ENCODE measurements around the gene PGLYRP3.

The PGLYRP3 gene, protein sequence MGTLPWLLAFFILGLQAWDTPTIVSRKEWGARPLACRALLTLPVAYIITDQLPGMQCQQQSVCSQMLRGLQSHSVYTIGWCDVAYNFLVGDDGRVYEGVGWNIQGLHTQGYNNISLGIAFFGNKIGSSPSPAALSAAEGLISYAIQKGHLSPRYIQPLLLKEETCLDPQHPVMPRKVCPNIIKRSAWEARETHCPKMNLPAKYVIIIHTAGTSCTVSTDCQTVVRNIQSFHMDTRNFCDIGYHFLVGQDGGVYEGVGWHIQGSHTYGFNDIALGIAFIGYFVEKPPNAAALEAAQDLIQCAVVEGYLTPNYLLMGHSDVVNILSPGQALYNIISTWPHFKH

DNA sequence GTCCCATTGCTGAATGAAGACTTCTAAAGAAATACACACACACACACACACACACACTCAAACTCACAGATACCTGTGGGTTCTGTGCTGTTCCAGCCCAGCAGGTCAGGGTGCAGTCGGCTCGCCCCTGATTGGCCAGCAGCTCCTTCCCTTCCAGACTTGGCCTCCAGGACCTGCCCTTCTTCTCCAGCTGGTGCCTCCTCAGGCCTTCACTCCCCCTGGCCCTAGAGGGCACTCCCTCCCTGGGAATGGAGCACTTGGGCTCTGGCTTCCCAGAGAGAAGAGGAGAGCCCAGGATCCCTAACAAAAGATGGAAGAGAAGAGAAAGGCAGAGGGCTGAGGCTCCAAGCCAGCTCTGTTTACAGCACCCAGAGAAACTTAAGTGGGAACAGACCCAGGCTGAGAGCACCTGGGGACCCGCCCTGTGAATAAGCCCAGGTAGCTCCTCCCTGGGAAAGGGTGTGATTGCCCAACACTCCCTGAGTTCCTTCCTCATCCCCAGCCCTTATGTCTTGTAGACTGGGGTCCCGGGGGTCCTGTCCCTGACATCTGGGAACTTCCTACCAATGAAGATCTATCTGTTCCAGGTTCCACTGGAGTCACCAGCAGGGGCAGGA, at the start of gene PGLYRP3:
Gene PGLYRP3 (minus strand): TSS at position 383 of the 617 bp plus-strand sequence. CDS start 2,287 bp downstream, outside the sequence.
- no peak for DNase-seq (ENCODE audit: low spot score)

DNA sequence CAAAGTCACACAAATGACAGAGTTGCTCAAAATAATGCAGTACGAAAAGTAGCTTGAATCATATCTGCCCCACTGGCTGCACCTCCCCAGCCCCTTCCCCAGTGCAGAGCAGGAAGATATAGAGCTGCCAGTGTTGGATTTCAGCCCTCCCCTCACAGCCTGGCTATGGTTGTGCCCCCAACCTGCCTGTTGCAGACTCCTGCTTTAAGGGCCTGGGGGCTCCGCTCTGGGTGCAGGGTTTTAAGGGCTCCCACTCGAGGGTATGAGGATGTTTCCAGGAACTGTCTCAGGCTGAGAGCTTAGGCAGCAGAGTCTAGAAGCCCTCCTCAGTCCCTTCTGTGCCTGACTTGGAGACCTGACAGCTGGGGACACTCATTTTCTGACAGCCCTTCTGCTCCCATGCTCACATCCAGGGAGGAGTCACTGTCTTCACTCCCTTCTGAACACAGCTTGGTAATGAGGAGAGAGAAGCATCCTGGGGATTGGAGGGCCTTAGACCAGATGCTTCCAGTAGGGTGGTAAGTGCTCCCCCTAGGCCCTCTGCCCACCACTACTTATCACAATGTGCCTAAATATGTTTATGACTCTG, 49.5 kb upstream of the PGLYRP3 start:
- no peak for DNase-seq (ENCODE audit: low spot score)

DNA sequence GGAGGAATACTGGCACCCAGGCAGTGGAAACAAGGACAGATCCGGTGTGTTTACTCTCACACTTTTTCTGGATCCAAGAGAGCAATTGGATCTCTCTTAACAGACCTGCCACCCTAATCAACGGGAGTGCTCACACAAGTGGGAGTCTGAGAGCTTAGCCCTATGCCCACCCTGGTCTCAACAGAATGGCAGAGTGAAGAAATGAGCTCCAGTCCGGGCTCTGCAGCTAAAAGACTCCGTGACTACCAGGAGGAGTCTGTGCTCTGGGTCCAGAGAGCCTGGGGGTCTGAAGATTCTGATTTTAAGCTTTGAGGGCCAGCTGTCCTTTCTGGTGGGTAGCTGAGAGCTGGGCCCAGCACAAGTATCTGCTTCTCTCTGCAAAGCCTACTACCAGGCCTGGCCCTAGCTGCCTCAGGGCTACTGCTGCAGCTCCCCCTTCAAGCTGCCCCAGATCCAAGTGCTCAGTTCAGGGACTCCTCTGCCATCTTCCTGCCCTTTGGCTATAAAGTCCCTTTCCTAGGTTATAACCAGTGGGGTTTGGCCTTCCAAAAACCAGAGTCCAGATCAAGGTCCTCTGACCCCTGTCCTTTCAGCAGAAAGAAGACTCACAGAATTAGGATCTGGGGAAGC, 48.8 kb upstream of the PGLYRP3 start:
- DNase-seq (ENCODE audit: low spot score), result no peak

DNA sequence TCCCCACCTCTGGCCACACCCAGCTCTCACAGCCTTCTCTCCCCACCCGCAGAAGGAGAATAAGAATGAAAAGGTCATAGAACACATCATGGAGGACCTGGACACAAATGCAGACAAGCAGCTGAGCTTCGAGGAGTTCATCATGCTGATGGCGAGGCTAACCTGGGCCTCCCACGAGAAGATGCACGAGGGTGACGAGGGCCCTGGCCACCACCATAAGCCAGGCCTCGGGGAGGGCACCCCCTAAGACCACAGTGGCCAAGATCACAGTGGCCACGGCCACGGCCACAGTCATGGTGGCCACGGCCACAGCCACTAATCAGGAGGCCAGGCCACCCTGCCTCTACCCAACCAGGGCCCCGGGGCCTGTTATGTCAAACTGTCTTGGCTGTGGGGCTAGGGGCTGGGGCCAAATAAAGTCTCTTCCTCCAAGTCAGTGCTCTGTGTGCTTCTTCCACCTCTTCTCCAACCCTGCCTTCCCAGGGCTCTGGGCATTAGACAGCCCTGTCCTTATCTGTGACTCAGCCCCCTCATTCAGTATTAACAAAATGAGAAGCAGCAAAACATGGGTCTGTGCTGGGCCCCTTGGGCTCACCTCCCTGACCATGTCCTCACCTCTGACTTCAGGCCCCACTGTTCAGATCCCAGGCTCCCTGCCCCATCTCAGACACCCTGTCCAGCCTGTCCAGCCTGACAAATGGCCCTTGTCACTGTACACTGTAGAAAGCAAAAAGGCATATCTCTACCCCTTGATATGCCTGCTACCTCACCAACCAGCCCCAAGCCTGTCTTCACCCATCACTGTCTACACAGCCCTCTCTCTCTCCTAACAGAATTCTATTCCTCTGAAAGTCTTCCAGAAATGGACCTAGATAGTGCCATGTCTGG, 48.1 kb upstream of the PGLYRP3 start:
- no peak for DNase-seq (ENCODE audit: low spot score)

GRCh38 chr1:153360190-153360589, 47.4 kb upstream of the PGLYRP3 start:
- DNase-seq (ENCODE audit: low spot score), result no peak

- DNase-seq (ENCODE audit: low spot score), result no peak
Measured at GRCh38 chr1:153359241-153359640, 46.5 kb upstream of the PGLYRP3 start.

DNA sequence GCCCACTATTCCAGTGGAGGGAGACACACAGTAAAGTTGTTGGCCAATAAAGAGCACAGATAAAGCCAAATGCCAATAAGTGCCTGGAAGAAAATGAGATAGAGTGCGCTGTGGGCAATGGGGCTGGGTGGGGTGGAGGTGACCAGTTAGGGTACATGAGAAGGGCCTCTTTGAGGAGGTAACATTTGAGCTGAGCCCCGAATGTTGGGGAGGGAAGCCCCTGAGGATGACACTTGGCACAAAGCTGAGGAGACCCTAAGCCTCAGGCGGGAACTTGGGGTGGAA, 45.9 kb upstream of the PGLYRP3 start:
- DNase-seq (ENCODE audit: low spot score), result no peak

DNA sequence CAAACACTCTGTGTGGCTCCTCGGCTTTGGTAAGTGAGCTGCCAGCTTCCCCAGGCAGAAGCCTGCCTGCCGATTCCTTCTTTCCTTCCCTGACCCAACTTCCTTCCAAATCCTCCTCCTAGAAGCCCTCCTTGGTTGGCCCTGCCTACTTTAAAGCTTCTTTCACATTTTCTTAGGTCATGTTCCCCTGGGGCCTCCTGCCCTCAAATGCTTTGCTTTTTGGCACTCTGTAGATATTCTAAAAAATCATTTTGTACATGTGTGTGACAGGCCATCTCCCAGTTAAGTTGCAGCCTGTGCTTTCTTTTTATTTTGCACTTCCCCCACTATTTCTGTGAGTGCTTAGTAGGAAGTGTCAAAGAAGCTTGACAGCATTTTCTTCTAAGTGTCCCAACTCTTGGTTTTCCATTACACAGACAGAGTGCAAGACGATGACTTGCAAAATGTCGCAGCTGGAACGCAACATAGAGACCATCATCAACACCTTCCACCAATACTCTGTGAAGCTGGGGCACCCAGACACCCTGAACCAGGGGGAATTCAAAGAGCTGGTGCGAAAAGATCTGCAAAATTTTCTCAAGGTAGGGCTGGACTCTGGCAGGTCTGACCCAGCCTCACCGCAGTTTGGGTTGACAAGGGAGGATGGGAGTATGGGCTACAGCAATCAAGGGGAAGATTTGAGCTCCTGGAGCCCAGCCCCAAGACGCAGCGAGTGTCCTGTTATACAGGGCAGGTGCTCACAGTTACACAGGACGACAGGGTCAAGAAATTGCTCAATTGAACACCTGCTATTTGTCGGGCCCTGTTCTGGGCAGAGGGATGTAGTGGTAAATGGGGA, 45.3 kb upstream of the PGLYRP3 start, which contains the start of gene S100A9:
Gene S100A9 (plus strand): TSS at position 2 of the 838 bp plus-strand sequence. CDS start 430 bp downstream, at position 432.
- no peak for DNase-seq (ENCODE audit: low spot score)

DNA sequence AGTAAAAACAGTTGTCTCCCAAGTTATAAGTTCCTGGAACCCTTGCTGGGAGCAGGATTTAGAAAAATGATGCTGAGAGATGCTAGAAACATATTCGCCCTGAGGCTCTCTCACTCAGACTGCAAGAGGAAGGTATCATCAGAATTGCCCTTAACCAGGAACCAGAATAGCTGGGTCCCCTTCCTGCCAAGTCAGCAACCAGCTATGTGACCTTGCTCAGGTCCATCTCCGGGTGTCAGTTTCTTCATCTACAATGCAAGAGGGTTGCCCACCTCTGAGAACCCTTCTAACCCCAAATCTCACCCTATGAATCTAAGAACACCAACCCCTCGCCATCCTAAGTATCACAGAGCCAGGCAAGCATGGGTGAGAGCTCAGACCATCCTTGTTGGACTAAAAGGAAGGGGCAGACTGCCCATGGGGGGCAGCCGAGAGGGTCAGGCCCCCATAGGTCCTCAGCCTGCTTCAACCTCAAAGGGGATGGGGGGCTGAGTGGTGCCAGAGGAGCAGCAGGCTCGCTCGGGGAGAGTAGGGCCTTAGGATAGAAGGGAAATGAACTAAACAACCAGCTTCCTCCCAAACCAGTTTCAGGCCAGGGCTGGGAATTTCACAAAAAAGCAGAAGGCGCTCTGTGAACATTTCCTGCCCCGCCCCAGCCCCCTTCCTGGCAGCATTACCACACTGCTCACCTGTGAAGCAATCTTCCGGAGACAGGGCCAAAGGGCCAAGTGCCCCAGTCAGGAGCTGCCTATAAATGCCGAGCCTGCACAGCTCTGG, 44.5 kb upstream of the PGLYRP3 start:
- no peak for DNase-seq (ENCODE audit: low spot score)

DNA sequence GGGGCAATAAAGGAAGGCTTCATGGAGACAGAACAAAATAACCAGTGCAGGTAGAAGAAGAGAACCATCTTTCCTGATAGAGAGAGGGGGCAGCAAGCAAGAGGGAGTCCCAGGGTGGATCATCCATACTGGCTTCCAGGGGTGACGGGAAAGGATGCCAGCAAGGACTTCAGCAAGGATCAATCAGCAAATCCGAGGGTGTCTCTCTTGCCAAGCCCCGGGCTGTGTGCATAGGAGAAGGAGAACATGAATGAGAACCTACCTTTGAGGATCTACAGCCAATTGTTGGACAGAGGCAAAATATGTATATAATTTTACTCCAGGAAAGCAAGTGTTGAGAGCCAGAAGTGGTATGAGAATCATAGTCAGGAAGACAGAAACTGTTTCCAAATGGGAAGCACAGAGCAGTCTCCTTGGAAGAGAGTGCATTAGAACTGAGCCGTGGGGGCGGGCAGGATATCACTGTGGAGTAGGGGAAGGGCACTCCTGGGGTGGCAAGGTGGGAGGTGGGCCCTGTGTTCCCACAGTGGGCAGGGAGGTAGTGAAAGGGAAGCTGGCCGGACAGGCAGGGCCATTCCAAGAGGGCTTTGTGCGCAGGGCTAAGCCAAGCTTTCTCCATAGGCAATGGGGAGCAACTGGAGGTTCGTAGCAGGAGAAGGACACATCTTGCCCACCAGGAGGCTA, 43.8 kb upstream of the PGLYRP3 start:
- DNase-seq (ENCODE audit: low spot score), result no peak

GRCh38 chr1:153355445-153356071, 42.8 kb upstream of the PGLYRP3 start:
- peak; percentile 73 for DNase-seq (ENCODE audit: low spot score)

DNA sequence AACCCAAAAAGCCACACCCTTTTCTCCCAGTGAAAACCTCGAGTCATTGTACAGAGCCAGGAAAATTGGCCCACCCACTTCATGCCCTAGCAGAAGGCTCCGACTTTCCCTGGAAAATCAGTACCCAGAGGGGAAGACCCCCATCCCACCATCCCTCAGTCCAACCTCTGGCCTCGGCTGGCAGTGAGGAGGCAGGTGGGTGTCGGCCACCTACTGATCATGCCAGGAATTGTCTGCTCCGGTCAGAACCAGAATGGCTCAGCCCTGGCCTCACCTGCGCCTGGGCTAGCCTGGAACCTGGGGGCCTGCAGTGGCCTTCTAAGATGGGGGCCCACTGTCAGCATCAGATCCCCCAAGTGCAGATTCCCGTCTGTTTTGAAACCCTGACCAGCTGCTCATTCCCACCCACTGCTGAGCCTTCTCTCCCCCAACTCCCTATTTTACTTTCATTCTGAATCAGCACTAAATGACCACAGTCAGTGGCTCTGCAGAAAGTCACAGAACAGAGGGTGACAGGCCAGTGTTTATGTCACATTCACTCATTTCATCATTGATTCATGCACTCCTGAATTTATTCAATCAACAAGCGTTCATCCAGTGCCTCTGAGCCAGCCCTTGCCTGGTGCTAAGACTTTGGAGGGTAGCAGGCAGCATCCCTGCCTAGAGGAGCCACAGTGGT, 41.9 kb upstream of the PGLYRP3 start:
- no peak for DNase-seq (ENCODE audit: low spot score)

DNA sequence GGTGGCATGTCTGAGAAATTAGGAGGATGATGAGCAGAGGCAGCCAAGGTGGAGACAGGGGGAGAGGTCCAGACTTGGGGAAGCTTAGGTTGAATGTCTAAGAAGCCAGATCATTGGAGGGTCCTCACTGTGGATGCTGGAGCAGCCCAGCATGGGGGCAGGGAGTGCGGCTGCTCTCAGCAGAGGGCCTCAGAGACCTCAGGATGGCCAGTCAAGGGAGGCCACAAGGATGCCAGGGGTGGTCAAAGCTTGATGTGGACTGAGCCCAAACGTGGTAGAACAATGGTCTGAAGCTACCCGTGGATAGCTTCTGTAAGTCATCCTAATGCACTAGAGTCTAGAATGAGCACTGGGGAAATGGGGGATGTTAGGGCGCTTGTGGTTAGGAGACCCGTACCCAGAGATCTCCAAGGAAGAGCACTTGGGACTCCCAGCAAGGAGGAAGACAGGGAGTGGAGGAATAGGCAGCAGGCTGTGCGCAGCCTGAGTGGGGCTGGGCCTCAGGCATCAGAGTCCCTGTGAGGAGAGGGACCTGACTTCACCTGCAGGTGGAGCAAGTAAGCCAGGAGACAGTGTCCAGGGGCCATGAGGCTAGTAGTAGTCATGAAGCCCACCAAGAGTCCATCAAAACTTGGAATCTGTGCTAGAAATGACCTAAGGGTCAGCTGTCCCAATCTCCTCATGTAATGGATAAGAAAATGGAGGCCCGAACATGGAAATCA, 40.6 kb upstream of the PGLYRP3 start:
- DNase-seq (ENCODE audit: low spot score), result no peak

DNA sequence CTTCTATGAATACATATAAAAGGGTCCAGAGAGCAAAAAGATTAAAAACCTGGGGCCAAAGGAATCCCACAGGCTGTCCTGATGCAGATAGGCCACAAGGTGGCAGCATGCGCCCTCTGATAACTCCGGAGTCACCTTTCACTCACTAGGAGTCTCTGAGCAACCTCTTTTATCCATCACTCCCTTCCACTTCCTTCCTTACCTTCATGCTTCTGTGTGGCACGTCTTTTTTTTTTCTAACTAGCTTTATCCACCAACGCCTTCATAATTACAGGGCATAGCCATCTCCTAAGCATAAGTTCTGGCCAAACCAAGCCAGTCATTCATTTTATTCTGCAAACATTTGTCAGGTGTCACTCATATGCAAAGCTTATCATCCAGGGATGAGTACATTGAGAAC, 39.8 kb upstream of the PGLYRP3 start:
- DNase-seq (ENCODE audit: low spot score), result peak; percentile 90

DNA sequence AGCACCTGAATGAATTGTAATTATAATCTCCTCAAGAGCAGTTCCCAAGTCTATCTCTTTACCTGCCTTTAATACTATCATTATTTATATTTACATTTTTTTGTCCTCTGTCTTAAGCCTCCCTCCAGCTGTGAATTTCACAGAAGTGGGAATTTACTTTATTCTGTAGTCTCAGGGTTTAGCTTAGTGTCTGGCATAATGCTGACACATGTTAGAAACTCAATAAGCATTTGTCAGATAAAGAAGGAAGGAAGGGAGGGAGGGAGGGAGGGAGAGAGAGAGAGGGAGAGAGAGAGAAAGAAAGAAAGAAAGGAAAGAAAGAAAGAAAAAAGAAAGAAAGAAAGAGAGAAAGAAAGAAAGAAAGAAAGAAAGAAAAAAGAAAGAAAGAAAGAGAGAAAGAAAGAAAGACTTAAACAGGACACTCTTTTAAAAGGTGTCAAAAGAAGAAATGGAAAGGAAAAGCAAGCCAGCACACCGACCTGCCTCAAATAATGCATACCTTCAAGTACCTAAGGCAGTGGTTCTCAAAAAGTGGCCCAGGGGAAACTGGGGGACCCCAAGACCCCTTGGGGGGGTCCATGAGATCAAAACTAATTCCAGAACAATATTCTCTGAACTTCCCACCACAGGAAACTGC, 37.7 kb upstream of the PGLYRP3 start:
- DNase-seq (ENCODE audit: low spot score), result no peak

- no peak for DNase-seq (ENCODE audit: low spot score)
Measured at GRCh38 chr1:153349363-153350320, 36.9 kb upstream of the PGLYRP3 start.
